GM12891 (cell line): ENCODE data around the gene LGR5.

Experiments used
- POLR2A ChIP-seq: IDR thresholded peaks from 2 replicates; pipeline ENCODE4 v1.6.1; 2011; ENCODE audit warnings: low read depth, low read length, control low read depth
- POLR2AphosphoS5 ChIP-seq: IDR thresholded peaks from 2 replicates; pipeline ENCODE4 v1.6.1; 2011; ENCODE audit warnings: low read depth, low read length, control low read depth
- SPI1 ChIP-seq: IDR thresholded peaks from 2 replicates; pipeline ENCODE4 v1.6.1; 2011; ENCODE audit warnings: low read depth, low read length, control low read depth
- TAF1 ChIP-seq: IDR thresholded peaks from 2 replicates; pipeline ENCODE4 v1.6.1; 2011; ENCODE audit warnings: low read depth, low read length, control low read depth

- no peak for TF ChIP-seq POLR2A
- no peak for TF ChIP-seq POLR2AphosphoS5
- no peak for TF ChIP-seq TAF1
- no peak for TF ChIP-seq SPI1
Measured at GRCh38 chr12:71455028-71455737, 15.6 kb downstream of the LGR5 start.
